HG03066 (cell line): ENCODE results near the gene ESAM.

Source experiments
- ATAC-seq: cut with Tn5 transposase; IDR thresholded peaks from one replicate; pipeline ENCODE4 v1.9.1; 2021; ENCODE audit warnings: low read depth; ENCODE audit not compliant: unreplicated experiment

ESAM gene

GRCh38 chr11:124753624-124754023 is 8.5 kb downstream of the ESAM start:
- ATAC-seq, result no peak

- ATAC-seq, result no peak
Observed at GRCh38 chr11:124753205-124753604, 8.9 kb downstream of the ESAM start.

- ATAC-seq, result no peak
Observed at GRCh38 chr11:124752471-124753102, 9.5 kb downstream of the ESAM start.

GRCh38 chr11:124751741-124752470 is 10.2 kb downstream of the ESAM start, which contains the start of gene VSIG2:
Gene VSIG2, minus strand, starts transcription at chr11:124752255. Its CDS starts 118 bp downstream, at chr11:124752137.
- no peak for ATAC-seq

GRCh38 chr11:124751391-124751740 is 10.7 kb downstream of the ESAM start:
- ATAC-seq, result no peak

GRCh38 chr11:124749912-124750311 is 12.2 kb downstream of the ESAM start:
- no peak for ATAC-seq

GRCh38 chr11:124748481-124749343 is 13.4 kb downstream of the ESAM start:
- ATAC-seq, result no peak

GRCh38 chr11:124748100-124748418 is 14.0 kb downstream of the ESAM start:
- ATAC-seq, result no peak

GRCh38 chr11:124747406-124748099 is 14.5 kb downstream of the ESAM start:
- ATAC-seq, result no peak

GRCh38 chr11:124746621-124747243 is 15.4 kb downstream of the ESAM start:
- peak; percentile 88 for ATAC-seq

GRCh38 chr11:124745835-124746620 is 16.1 kb downstream of the ESAM start:
- peak; percentile 25 for ATAC-seq

GRCh38 chr11:124745270-124745834 is 16.7 kb downstream of the ESAM start:
- no peak for ATAC-seq

GRCh38 chr11:124743050-124743449 is 19.0 kb downstream of the ESAM start:
- no peak for ATAC-seq

- no peak for ATAC-seq
Observed at GRCh38 chr11:124742555-124742954, 19.5 kb downstream of the ESAM start.

GRCh38 chr11:124740277-124740882 is 21.7 kb downstream of the ESAM start:
- ATAC-seq, result peak; percentile 48

GRCh38 chr11:124739479-124740276 is 22.4 kb downstream of the ESAM start, which contains the start of gene NRGN:
Gene NRGN, plus strand, starts transcription at chr11:124739942. Its CDS starts 143 bp downstream, at chr11:124740085.
- peak; percentile 96 for ATAC-seq

- no peak for ATAC-seq
Observed at GRCh38 chr11:124738713-124739478, 23.2 kb downstream of the ESAM start.
